Naive thymus-derived CD8-positive, alpha-beta T cell (primary cell): ENCODE data around the gene CTTNBP2. TPM values are rescaled to one million over a fixed set of nuclear protein-coding genes. Genes with fewer than 3 reads are reported as not detected.

Source experiments
- ATAC-seq, 2 donors: fragments of 150-1000 bp; cut with Tn5 transposase in 1 of 2; sonication (Bioruptor Pico), chemical (Tn5 transposase) in 1 of 2; 1 replicate in 1 of 2; 2 replicates in 1 of 2; pipeline ENCODE4 v1.10.0; 2021; ENCODE audit warnings: mild to moderate bottlenecking in 2 of 2, moderate library complexity in 2 of 2
- POLR2A ChIA-PET: fragments of 350-600 bp; sonication (Branson Sonifier 250); formaldehyde crosslinking; loops from one replicate; lab custom pipeline; 2021; ENCODE audit warnings: antibody characterized with exemption; lab: Charles Lee
- DNase-seq, 10 donors: peaks; one replicate each; pipeline versions ENCODE4 v3.0.0 to v3.0.0-alpha.2; 2020 to 2022
- H3K27ac Mint-ChIP-seq, 10 donors: one replicate each; pipeline ENCODE4 v1.8.0; 2020 to 2022; ENCODE audit warnings: mild to moderate bottlenecking in 10 of 10, mixed read lengths in 10 of 10, moderate library complexity in 4 of 10, inconsistent platforms in 1 of 10
- H3K27me3 Mint-ChIP-seq, 5 donors: one replicate each; pipeline ENCODE4 v1.8.0; 2021 to 2022; ENCODE audit warnings: mixed read lengths in 5 of 5
- H3K36me3 Mint-ChIP-seq, 3 donors: one replicate each; pipeline ENCODE4 v1.8.0; 2020 to 2022; ENCODE audit warnings: mixed read lengths in 3 of 3, mild to moderate bottlenecking in 2 of 3, inconsistent platforms in 1 of 3
- H3K4me1 Mint-ChIP-seq, 4 donors: one replicate each; pipeline ENCODE4 v1.8.0; 2021 to 2022; ENCODE audit warnings: mixed read lengths in 4 of 4
- H3K4me3 Mint-ChIP-seq, 10 donors: one replicate each; pipeline ENCODE4 v1.8.0; 2020 to 2022; ENCODE audit warnings: mild to moderate bottlenecking in 10 of 10, mixed read lengths in 10 of 10, moderate library complexity in 6 of 10, inconsistent platforms in 1 of 10
- H3K9me3 Mint-ChIP-seq, 9 donors: one replicate each; pipeline ENCODE4 v1.8.0; 2020 to 2022; ENCODE audit warnings: mixed read lengths in 9 of 9, mild to moderate bottlenecking in 3 of 9, inconsistent platforms in 1 of 9, moderate library complexity in 1 of 9
- polyA plus RNA-seq, 3 donors: library from polyadenylated mRNA; unstranded; fragments of 300-500 nt; fragmentation: Illumina TruSeq; gene quantifications; one replicate each; pipeline ENCODE4 v1.2.3, GENCODE V29; 2021
- total RNA-seq, 8 experiments: library from RNA in 2 of 8; stranded (reverse) in 2 of 8; gene quantifications; one replicate each; pipeline ENCODE4 v1.2.3 and lab custom pipeline; 2021 to 2026

Gene CTTNBP2
- total and polyA plus RNA-seq, 5 experiments from 2014 or later = 0.05 TPM; not detected in 4

DNA sequence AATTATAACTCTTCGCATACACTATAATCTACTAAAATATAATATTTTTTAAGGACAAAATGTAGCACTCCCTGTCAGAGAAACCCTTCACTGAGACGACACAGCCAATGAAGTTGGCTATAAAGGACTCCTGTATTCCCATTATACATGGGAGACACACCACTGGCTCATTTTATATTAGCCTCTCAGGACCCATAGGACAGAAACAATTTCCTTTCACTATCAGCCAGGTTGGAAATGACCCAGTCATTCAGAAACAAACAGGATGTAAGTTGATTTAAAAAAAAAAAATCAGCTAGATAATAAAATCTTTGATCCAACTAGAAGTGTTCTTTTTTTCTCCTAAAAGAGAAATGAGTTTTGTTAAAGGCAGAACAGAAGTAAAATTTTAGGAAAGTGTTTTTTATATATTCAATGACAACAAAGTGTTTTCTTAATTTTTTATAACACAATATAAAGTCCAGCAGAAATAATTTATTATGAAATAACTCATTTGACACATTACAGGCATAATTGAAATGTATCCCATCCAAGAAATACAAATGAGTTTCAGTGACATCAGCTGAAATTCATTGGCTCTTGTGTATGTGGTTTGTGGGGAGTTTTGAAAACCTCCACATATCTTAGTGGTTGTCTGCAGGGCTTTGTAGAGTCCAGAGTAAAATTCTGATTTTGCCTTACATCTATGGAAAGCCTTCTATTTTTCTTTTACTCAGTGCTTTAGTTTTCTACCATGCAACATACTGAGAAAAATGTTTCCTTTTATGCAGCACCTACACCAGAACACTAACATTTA is 64.1 kb downstream of the CTTNBP2 start:
- no peaks in the 10 kb centered on the region for H3K36me3 Mint-ChIP-seq
- peaks cover 0 to 1% (median 0%) of the 10 kb centered on the region in 5 donors for H3K27me3 Mint-ChIP-seq
- DNase-seq (no peak), ATAC-seq (no peak)
- POLR2A ChIA-PET = no interaction called here
- H3K4me3 Mint-ChIP-seq = no peak overlapping the region
- no peak overlapping the region for H3K27ac Mint-ChIP-seq
- H3K9me3 Mint-ChIP-seq = peaks cover 0 to 4% (median 0%) of the 10 kb centered on the region in 9 donors
- no peaks in the 10 kb centered on the region for H3K4me1 Mint-ChIP-seq

DNA sequence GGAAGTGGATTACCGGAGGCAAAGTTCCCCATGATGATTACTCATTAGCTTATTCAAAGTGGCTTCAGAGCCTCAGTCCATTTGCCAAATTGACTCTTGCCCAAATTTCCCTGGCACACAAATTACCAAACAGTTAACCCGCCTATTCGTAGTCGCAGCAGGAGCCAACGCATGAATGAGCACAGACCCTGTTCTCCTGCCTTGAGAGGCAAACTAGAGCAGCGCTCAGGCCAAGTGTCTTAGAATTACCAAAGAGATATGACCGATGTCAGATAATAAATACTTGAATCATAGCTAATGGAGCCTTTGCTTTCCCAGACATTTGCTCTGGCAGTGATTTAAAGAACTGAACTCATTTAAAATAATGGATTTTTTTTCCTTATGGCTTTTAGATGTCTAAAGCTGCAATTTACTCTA is 64.9 kb downstream of the CTTNBP2 start:
- H3K36me3 Mint-ChIP-seq = no peaks in the 10 kb centered on the region
- no peaks in the 10 kb centered on the region for H3K4me1 Mint-ChIP-seq
- H3K27me3 Mint-ChIP-seq = peaks cover 0 to 1% (median 0%) of the 10 kb centered on the region in 5 donors
- DNase-seq = no peak
- no peak for ATAC-seq
- H3K4me3 Mint-ChIP-seq = no peak overlapping the region
- H3K9me3 Mint-ChIP-seq = peaks cover 0 to under 1% (median 0%) of the 10 kb centered on the region in 9 donors
- POLR2A ChIA-PET = no interaction called here
- H3K27ac Mint-ChIP-seq = no peak overlapping the region

DNA sequence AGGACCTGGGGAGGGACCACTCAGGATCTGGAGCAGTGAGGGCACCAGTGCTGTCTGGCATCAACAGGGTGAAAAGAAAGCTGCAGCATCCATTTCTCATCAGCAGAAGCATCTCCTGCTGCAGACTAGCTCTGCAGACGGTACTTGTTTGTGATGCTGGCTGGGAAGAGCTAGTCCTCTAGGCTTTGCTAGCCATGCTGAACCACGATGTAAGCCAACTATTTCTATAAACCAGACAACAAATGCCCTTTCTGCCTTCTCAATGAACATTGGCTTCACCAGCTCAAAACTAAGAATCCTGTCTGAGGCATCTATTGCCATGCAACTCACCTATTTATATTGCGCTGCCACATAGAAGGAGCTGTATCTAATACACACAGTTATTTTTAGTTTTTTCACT is 65.6 kb downstream of the CTTNBP2 start:
- Mint-ChIP-seq H3K9me3 (no peaks in the 10 kb centered on the region), H3K4me1 (no peaks in the 10 kb centered on the region), H3K27ac (no peak overlapping the region), H3K4me3 (no peak overlapping the region), H3K27me3 (peaks cover 0 to 1% (median 0%) of the 10 kb centered on the region in 5 donors), H3K36me3 (no peaks in the 10 kb centered on the region)
- ATAC-seq (no peak), DNase-seq (no peak)
- POLR2A ChIA-PET = no interaction called here

DNA sequence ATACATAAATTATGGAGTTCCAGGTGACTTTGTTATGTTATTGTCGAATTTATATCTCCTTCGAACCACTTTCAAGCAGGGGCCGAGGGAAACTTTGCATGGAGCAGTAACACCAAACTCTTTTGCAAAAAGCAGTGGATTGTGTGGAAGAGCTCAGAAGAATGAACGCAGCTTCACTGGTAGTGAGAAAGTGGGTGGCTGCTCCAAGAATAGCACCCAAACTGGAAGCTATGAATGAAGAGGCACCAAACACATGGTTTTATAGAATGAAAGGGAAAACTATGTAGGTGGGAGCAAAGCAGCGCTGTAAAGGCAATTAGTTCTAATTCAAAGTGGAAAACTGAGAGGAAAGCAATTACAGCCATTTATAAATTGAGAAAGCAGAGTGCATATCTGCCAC is 67.2 kb downstream of the CTTNBP2 start:
- POLR2A ChIA-PET = no interaction called here
- H3K4me3 Mint-ChIP-seq = no peak overlapping the region
- H3K9me3 Mint-ChIP-seq = no peaks in the 10 kb centered on the region
- H3K36me3 Mint-ChIP-seq = no peaks in the 10 kb centered on the region
- no peak overlapping the region for H3K27ac Mint-ChIP-seq
- ATAC-seq = no peak
- no peak for DNase-seq
- no peaks in the 10 kb centered on the region for H3K4me1 Mint-ChIP-seq
- peaks cover 0 to 1% (median 0%) of the 10 kb centered on the region in 5 donors for H3K27me3 Mint-ChIP-seq

DNA sequence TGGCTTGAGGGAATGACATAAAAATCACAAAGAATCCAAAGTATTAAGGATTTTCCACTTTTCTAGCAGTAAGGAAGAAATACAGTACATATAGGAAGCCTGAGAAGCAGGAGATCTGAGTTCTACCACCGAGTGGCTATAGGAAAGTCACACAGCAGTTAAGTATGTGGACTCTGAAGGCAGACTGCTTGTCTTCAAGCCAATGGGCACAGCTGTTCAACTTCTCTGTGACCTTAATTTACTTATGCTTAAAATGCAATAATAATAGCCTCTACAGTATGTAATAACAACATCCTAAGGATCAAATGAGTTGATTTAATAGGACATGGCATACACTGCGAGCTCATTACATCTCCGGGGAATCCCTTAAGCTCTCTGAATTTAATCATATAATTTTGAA is 68.0 kb downstream of the CTTNBP2 start:
- POLR2A ChIA-PET = no interaction called here
- no peaks in the 10 kb centered on the region for H3K9me3 Mint-ChIP-seq
- no peaks in the 10 kb centered on the region for H3K4me1 Mint-ChIP-seq
- H3K4me3 Mint-ChIP-seq = no peak overlapping the region
- ATAC-seq = no peak
- H3K27me3 Mint-ChIP-seq = peaks cover 0 to 1% (median 0%) of the 10 kb centered on the region in 5 donors
- no peak overlapping the region for H3K27ac Mint-ChIP-seq
- H3K36me3 Mint-ChIP-seq = no peaks in the 10 kb centered on the region
- no peak for DNase-seq

DNA sequence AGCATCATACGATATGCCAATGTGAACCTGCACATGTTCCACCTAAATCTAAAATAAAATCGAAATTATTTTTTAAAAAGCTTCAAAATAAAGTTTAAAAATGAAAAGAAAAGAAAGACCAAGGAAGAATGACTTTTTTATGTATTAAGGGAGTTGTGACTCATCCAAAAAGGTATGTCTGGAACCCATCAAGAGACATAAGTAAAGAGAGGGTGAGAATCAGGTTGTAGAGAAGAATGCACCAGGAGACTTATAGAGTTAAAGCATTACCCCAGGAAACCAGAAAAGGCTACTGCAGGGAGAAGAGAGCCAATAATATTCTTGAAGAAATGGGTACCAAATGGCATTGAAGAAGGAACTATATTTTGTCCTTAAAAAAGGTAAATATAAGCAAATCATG is 69.8 kb downstream of the CTTNBP2 start:
- H3K4me3 Mint-ChIP-seq = no peak overlapping the region

DNA sequence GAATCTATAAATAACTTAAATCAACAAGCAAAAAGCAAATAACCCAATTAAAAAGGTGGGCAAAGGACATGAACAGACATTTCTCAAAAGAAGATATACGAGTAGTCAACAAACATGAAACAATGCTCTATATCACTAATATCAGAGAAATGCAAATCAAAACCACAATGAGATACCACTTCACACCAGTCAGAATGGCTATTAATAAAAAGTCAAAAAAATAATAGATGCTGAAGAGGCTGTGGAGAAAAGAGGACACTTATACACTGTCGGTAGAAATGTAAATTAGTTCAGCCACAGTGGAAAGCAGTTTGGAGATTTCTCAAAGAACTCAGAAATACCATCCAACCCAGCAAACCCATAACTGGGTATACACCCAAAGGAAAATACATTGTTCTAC is 70.6 kb downstream of the CTTNBP2 start:
- no peak for DNase-seq
- Mint-ChIP-seq H3K27me3 (peaks cover 0 to 2% (median 0%) of the 10 kb centered on the region in 5 donors), H3K27ac (no peak overlapping the region), H3K4me1 (no peaks in the 10 kb centered on the region), H3K36me3 (no peaks in the 10 kb centered on the region), H3K4me3 (no peak overlapping the region), H3K9me3 (no peaks in the 10 kb centered on the region)
- POLR2A ChIA-PET = no interaction called here
- no peak for ATAC-seq

More for the DNA sequence above, 69.8 kb downstream of the CTTNBP2 start:
- Mint-ChIP-seq H3K4me1 (no peaks in the 10 kb centered on the region), H3K27ac (no peak overlapping the region), H3K9me3 (no peaks in the 10 kb centered on the region), H3K27me3 (peaks cover 0 to 2% (median 0%) of the 10 kb centered on the region in 5 donors), H3K36me3 (no peaks in the 10 kb centered on the region)
- DNase-seq (no peak), ATAC-seq (no peak)
- POLR2A ChIA-PET = no interaction called here

DNA sequence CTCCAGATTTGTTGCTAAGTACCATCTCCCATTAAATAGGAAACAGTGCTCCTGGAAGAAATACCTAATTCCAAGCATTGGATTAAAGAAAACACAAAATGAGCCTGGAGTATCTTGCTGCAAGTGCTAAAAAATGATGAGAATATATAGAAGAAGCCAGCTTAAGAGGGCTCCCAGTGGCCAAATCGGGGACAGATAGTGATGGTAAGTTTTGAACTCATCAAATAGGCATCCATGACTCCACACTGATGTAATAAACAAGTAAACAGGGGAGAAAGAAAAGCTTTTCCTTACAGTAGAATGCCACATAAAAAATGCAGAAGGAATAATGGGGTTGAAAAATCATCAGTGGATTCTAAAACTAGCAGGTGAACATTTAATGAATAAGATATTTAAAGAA is 72.4 kb downstream of the CTTNBP2 start:
- Mint-ChIP-seq H3K36me3 (no peaks in the 10 kb centered on the region), H3K27ac (no peak overlapping the region), H3K9me3 (no peaks in the 10 kb centered on the region), H3K27me3 (peaks cover 2 to 9% (median 3%) of the 10 kb centered on the region in 5 donors), H3K4me1 (no peaks in the 10 kb centered on the region), H3K4me3 (no peak overlapping the region)
- ATAC-seq (no peak), DNase-seq (no peak)
- POLR2A ChIA-PET = no interaction called here

DNA sequence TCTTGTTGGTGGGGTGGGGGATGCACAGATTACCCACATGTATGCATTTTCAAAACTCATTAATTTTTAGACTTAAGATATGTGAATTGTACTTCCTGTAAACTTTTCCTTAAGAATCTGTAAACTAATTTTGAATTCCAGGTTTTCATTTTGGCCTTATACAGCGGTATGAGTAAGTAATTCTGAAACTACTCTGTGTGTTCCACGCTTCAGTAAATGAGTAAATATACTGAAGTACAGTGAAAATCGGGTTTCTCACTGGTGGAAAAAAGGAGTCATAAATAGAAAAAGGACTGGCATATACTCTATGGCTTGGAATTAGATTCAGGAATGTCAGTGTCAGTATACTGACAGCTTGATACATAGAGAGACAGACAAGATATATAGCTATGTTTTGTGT is 72.8 kb downstream of the CTTNBP2 start:
- Mint-ChIP-seq H3K9me3 (no peaks in the 10 kb centered on the region), H3K4me3 (no peak overlapping the region), H3K27ac (no peak overlapping the region), H3K36me3 (no peaks in the 10 kb centered on the region), H3K4me1 (no peaks in the 10 kb centered on the region), H3K27me3 (peaks cover 2 to 9% (median 5%) of the 10 kb centered on the region in 5 donors)
- ATAC-seq (no peak), DNase-seq (no peak)
- POLR2A ChIA-PET = no interaction called here

DNA sequence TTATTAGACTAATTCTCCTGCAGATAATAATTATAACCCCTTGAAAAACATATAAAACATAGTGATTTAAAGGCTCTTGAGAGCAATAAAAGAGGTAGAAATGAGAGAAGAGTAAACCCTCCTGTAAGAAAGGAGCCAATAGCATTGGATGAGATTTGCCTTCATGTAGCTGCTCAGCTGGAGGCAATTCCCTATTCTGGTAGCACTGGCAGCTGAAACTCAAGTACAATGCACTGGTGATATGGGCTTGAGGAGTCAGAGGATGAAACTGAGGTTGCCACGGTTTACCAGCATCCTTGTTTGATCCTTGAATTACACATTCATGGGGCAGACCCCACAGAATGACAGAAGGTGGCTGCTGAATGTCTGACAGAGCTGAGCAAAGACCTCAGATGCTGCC is 76.4 kb downstream of the CTTNBP2 start:
- POLR2A ChIA-PET = no interaction called here
- Mint-ChIP-seq H3K36me3 (no peaks in the 10 kb centered on the region), H3K4me1 (peaks cover 0 to 6% (median 4%) of the 10 kb centered on the region in 4 donors), H3K4me3 (no peak overlapping the region), H3K27me3 (peaks cover 4 to 17% (median 8%) of the 10 kb centered on the region in 5 donors), H3K9me3 (no peaks in the 10 kb centered on the region), H3K27ac (no peak overlapping the region)
- ATAC-seq (no peak), DNase-seq (no peak)

DNA sequence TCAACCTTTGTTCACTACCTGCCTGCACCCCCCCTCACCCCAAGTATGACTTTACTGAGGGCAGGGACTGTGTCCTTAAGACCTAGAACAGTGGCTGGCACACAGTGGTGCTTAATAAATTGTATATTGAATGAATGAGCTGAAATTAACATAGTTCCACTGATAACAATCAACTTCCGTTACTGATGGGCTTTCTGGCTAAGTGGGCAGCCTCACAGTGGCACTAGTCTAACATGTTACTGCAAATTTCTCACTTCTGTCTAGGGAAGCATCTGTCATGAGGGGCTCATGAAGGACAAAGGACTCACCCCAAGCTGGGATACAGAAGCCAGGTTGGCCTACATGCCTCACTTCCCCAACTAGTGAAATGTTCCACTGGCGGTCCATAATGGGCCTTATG is 79.3 kb downstream of the CTTNBP2 start:
- peaks cover 0 to 1% (median 0%) of the 10 kb centered on the region in 9 donors for H3K9me3 Mint-ChIP-seq
- no peak overlapping the region for H3K4me3 Mint-ChIP-seq
- no peaks in the 10 kb centered on the region for H3K36me3 Mint-ChIP-seq
- DNase-seq (no peak), ATAC-seq (no peak)
- POLR2A ChIA-PET = no interaction called here
- peaks cover 4 to 18% (median 7%) of the 10 kb centered on the region in 5 donors for H3K27me3 Mint-ChIP-seq
- no peak overlapping the region for H3K27ac Mint-ChIP-seq
- H3K4me1 Mint-ChIP-seq = peaks cover 0 to 7% (median 5%) of the 10 kb centered on the region in 4 donors

DNA sequence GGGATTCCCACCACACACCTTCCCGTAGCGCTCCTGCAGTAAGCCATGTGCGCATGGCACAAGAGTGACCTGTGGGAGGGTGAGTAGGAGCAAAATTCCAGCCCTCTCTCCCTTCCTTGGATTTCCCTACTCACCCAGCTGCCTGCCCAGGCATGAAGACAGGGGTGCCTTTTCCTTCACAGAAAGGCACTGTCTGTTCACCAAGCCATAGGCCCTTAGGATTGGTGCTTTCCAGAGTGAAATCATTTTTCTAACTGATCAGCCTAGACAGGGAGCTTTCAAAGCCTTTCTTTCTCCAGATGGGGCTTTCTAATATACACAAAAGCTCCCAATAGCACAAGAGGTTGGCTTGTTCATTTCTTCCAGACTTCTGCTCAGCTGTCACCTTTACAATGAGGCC is 79.7 kb downstream of the CTTNBP2 start:
- POLR2A ChIA-PET = no interaction called here

DNA sequence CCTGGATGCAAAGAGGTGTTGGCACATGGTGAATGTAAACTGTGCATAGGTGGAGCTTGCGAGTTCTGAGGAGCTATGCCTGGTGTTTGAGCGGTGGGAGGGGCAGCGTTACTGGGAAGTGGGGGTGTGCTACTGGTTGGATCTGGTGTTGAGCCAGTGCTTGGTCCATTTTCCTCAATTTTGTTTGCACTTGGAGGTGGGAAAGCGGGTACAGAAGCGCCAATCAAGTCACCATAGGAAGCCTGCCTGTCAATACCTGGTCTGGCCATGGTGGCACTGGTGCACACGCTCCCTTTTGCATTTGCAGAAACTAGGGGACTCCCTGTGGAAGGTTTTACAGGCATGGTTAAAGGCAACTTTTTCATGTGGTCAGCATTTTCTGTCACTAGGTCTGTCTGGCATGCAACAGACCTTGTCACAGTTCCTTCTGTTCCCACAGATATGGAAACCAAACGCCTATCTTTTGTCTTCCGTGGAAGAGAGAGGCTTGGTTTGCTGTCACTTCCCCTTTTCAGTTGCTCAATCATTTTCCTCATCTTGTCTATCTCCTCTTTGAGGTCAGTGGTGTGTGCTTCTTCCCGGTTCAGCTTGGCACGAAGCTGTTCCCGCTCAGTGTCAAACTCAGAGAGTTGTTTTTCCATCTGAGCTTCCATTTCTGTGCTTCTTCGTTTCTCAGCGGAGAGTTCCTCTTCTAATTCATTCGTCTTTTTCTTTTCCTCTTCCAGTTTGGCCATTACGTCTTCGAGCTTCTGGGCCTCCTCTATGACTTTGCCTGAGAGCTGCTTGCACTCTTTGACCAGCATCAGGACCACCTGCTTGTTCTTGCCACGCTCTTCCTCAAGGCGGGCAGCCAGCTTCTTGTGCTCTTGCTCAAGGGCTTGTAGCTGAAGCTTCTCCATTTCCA is 81.1 kb downstream of the CTTNBP2 start:
- no peak for DNase-seq
- ATAC-seq = no peak
- POLR2A ChIA-PET = no interaction called here
- Mint-ChIP-seq H3K4me3 (peak overlapping the region in 1 of 10 donors; percentile 69), H3K9me3 (peaks cover 0 to 1% (median 0%) of the 10 kb centered on the region in 9 donors), H3K36me3 (no peaks in the 10 kb centered on the region), H3K27me3 (peaks cover 5 to 20% (median 6%) of the 10 kb centered on the region in 5 donors), H3K4me1 (peaks cover 0 to 7% (median 5%) of the 10 kb centered on the region in 4 donors), H3K27ac (no peak overlapping the region)

More for the DNA sequence above, 79.7 kb downstream of the CTTNBP2 start:
- DNase-seq = no peak
- Mint-ChIP-seq H3K36me3 (no peaks in the 10 kb centered on the region), H3K27me3 (peaks cover 4 to 18% (median 7%) of the 10 kb centered on the region in 5 donors), H3K27ac (no peak overlapping the region), H3K4me1 (peaks cover 0 to 7% (median 5%) of the 10 kb centered on the region in 4 donors), H3K4me3 (no peak overlapping the region), H3K9me3 (peaks cover 0 to 1% (median 0%) of the 10 kb centered on the region in 9 donors)
- ATAC-seq = no peak
